PC-9 (cell line): Measurements from ENCODE around the gene GMEB1.

ENCODE experiments used
- EZH2 ChIP-seq: fragments of 200-600 bp; sonication (generic); IDR thresholded peaks from 2 replicates; pipeline ENCODE4 v1.8.0; 2017; ENCODE audit warnings: antibody characterized with exemption, low read depth
- TF ChIP-seq, protein P1 (sequence below): fragments of 200-600 bp; sonication (generic); conservative IDR thresholded peaks from 2 replicates; pipeline ENCODE4 v1.6.1; 2017; ENCODE audit warnings: mixed run types, antibody characterized with exemption, mild to moderate bottlenecking, moderate library complexity

DNA sequence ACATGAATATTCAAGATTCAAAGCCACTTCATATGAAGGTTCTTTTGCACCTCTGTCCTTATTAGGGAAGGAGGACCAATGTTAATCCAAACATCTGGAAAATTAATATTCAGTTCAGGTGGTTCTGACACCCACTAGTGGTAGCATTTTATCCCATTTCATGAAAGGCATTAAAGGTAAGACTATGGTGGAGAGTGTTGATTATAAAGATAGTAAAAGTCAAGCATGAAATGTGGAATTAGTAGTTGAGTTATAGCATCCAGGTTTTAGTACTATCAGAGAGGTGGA lies 50.7 kb downstream of the GMEB1 start:
- TF ChIP-seq, protein P1, sequence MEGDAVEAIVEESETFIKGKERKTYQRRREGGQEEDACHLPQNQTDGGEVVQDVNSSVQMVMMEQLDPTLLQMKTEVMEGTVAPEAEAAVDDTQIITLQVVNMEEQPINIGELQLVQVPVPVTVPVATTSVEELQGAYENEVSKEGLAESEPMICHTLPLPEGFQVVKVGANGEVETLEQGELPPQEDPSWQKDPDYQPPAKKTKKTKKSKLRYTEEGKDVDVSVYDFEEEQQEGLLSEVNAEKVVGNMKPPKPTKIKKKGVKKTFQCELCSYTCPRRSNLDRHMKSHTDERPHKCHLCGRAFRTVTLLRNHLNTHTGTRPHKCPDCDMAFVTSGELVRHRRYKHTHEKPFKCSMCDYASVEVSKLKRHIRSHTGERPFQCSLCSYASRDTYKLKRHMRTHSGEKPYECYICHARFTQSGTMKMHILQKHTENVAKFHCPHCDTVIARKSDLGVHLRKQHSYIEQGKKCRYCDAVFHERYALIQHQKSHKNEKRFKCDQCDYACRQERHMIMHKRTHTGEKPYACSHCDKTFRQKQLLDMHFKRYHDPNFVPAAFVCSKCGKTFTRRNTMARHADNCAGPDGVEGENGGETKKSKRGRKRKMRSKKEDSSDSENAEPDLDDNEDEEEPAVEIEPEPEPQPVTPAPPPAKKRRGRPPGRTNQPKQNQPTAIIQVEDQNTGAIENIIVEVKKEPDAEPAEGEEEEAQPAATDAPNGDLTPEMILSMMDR = no peak; the same call in 1 of the 2 replicates
- TF ChIP-seq EZH2 = no peak
